ENCODE measurements around the gene FRRS1L.

The FRRS1L gene

DNA sequence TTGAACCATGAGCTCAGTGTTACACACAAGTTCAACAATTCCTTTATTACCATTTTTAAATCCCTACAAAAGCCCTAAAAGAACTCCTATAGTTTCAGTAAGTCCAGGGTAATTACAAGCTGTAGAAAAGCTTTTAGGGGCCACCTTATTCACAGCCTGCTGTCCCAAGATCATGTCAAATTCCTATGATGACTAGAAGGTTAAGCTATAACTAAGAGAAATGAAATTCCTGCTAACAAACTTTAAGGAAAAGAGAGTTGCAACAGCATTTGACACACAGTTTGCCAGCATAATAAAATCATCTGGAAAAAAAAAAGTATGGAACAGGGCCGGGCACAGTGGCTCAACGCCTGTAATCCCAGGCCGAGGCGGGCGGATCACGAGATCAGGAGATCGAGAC is 78.8 kb downstream of the FRRS1L start:
- Histone ChIP-seq H4K20me1 (ENCODE audit: insufficient read depth, low read length) (no peaks in the 10 kb centered on the region), H3K4me1 (ENCODE audit: insufficient read depth, low read length, severe bottlenecking) (no peaks in the 10 kb centered on the region), H3K79me2 (ENCODE audit: insufficient read depth, low read length) (no peaks in the 10 kb centered on the region), H2AFZ (ENCODE audit: low read length) (no peak overlapping the region), H3K36me3 (ENCODE audit: insufficient read depth, low read length) (peaks cover 83% of the 10 kb centered on the region), H3K9ac (ENCODE audit: low read length) (no peak overlapping the region), H3F3A (ENCODE audit: insufficient read depth, low read length) (no peaks in the 10 kb centered on the region; the same call in 1 of the 2 replicates), H3K27me3 (ENCODE audit: insufficient read depth, low read length) (no peaks in the 10 kb centered on the region), H3K9me2 (ENCODE audit: low read depth, low read length) (no peaks in the 10 kb centered on the region), H3K27ac (ENCODE audit: low read depth, low read length, poor library complexity, severe bottlenecking) (no peak overlapping the region), H3K4me3 (ENCODE audit: low read depth, low read length, poor library complexity, severe bottlenecking) (no peak overlapping the region), H3K4me2 (ENCODE audit: low read length) (no peak overlapping the region), H3K9me3 (ENCODE audit: low read length) (no peaks in the 10 kb centered on the region)
- TF ChIP-seq, protein P1, sequence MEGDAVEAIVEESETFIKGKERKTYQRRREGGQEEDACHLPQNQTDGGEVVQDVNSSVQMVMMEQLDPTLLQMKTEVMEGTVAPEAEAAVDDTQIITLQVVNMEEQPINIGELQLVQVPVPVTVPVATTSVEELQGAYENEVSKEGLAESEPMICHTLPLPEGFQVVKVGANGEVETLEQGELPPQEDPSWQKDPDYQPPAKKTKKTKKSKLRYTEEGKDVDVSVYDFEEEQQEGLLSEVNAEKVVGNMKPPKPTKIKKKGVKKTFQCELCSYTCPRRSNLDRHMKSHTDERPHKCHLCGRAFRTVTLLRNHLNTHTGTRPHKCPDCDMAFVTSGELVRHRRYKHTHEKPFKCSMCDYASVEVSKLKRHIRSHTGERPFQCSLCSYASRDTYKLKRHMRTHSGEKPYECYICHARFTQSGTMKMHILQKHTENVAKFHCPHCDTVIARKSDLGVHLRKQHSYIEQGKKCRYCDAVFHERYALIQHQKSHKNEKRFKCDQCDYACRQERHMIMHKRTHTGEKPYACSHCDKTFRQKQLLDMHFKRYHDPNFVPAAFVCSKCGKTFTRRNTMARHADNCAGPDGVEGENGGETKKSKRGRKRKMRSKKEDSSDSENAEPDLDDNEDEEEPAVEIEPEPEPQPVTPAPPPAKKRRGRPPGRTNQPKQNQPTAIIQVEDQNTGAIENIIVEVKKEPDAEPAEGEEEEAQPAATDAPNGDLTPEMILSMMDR (IDR thresholded peaks at IDR 0.05; ENCODE audit: low read length): no peak
- TF ChIP-seq EZH2 (IDR thresholded peaks at IDR 0.05; ENCODE audit: borderline replicate concordance, low read length): no peak

DNA sequence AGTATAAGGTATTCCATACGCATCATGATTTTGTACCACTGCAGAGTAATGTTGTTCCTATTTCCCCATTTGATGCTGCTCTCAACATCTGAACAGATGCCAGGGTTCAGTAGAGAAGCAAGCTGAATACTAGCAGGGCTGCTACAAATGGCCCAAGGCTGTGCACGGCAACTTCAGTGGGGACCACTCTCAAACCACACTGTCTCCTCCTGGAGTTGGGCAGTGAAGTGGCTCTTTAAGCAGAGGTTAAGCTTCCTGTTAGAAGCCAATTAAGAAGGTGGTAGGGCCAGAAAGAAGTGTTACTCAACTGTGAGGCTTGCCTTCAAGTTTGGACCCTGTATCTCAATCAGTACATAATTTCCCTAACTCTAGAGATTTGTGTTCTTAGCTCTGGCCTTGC is 79.3 kb downstream of the FRRS1L start:
- no peak overlapping the region for H2AFZ ChIP-seq (ENCODE audit: low read length)
- no peaks in the 10 kb centered on the region for H3K4me1 ChIP-seq (ENCODE audit: insufficient read depth, low read length, severe bottlenecking)
- no peaks in the 10 kb centered on the region for H3K9me2 ChIP-seq (ENCODE audit: low read depth, low read length)
- H3K4me2 ChIP-seq (ENCODE audit: low read length): no peak overlapping the region
- H3K4me3 ChIP-seq (ENCODE audit: low read depth, low read length, poor library complexity, severe bottlenecking): no peak overlapping the region
- H4K20me1 ChIP-seq (ENCODE audit: insufficient read depth, low read length): no peaks in the 10 kb centered on the region
- no peaks in the 10 kb centered on the region for H3K79me2 ChIP-seq (ENCODE audit: insufficient read depth, low read length)
- no peaks in the 10 kb centered on the region for H3K9me3 ChIP-seq (ENCODE audit: low read length)
- no peaks in the 10 kb centered on the region; the same call in 1 of the 2 replicates for H3F3A ChIP-seq (ENCODE audit: insufficient read depth, low read length)
- H3K9ac ChIP-seq (ENCODE audit: low read length): no peak overlapping the region
- no peak for TF ChIP-seq EZH2 (IDR thresholded peaks at IDR 0.05; ENCODE audit: borderline replicate concordance, low read length)
- TF ChIP-seq, protein P1 (IDR thresholded peaks at IDR 0.05; ENCODE audit: low read length): no peak
- H3K36me3 ChIP-seq (ENCODE audit: insufficient read depth, low read length): peaks cover 79% of the 10 kb centered on the region
- no peaks in the 10 kb centered on the region for H3K27me3 ChIP-seq (ENCODE audit: insufficient read depth, low read length)
- H3K27ac ChIP-seq (ENCODE audit: low read depth, low read length, poor library complexity, severe bottlenecking): no peak overlapping the region

DNA sequence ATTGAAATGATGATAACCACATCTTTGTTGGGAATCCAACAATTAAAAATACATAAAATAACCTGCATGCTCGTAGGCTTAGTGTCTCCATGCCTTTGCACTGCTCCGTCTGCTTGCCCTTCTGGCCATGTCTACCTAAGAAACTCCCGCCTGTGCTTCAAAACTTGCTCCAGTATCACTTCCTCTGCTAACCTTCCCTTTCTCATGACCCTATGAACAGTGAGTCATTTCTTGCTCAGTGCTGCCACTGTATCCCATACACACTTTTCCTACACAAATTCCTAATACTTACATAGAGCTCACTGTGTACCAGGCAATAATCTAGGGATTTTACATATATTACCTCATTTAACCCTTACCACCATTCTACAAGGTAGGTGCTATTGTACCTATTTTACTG is 80.8 kb downstream of the FRRS1L start:
- H3K4me2 ChIP-seq (ENCODE audit: low read length): no peak overlapping the region
- H3K9me2 ChIP-seq (ENCODE audit: low read depth, low read length): no peaks in the 10 kb centered on the region
- H4K20me1 ChIP-seq (ENCODE audit: insufficient read depth, low read length): no peaks in the 10 kb centered on the region
- H3K27ac ChIP-seq (ENCODE audit: low read depth, low read length, poor library complexity, severe bottlenecking): no peak overlapping the region
- no peaks in the 10 kb centered on the region for H3K27me3 ChIP-seq (ENCODE audit: insufficient read depth, low read length)
- TF ChIP-seq, protein P1 (IDR thresholded peaks at IDR 0.05; ENCODE audit: low read length): no peak
- TF ChIP-seq EZH2 (IDR thresholded peaks at IDR 0.05; ENCODE audit: borderline replicate concordance, low read length): no peak
- no peaks in the 10 kb centered on the region for H3K79me2 ChIP-seq (ENCODE audit: insufficient read depth, low read length)
- no peaks in the 10 kb centered on the region for H3F3A ChIP-seq (ENCODE audit: insufficient read depth, low read length)
- no peak overlapping the region for H2AFZ ChIP-seq (ENCODE audit: low read length)
- no peak overlapping the region for H3K4me3 ChIP-seq (ENCODE audit: low read depth, low read length, poor library complexity, severe bottlenecking)
- H3K9me3 ChIP-seq (ENCODE audit: low read length): no peaks in the 10 kb centered on the region
- H3K4me1 ChIP-seq (ENCODE audit: insufficient read depth, low read length, severe bottlenecking): no peaks in the 10 kb centered on the region
- H3K9ac ChIP-seq (ENCODE audit: low read length): no peak overlapping the region
- H3K36me3 ChIP-seq (ENCODE audit: insufficient read depth, low read length): peaks cover 71% of the 10 kb centered on the region

Data from OCI-LY1 (cell line).